Nephron (organoid): ENCODE measurements around the gene PARVB.

Experiments
- H3K27ac Mint-ChIP-seq, 3 experiments: 2 replicates each; pipeline ENCODE4 v1.8.0; 2020; ENCODE audit warnings: mixed read lengths in 3 of 3, mild to moderate bottlenecking in 2 of 3, moderate library complexity in 1 of 3
- H3K27me3 Mint-ChIP-seq: 2 replicates; pipeline ENCODE4 v1.8.0; 2021; ENCODE audit warnings: low read depth, mild to moderate bottlenecking, moderate library complexity, mixed read lengths
- H3K36me3 Mint-ChIP-seq: 2 replicates; pipeline ENCODE4 v1.8.0; 2020; ENCODE audit warnings: low read depth, mixed read lengths
- H3K4me1 Mint-ChIP-seq: 2 replicates; pipeline ENCODE4 v1.8.0; 2020; ENCODE audit warnings: mixed read lengths
- H3K4me3 Mint-ChIP-seq, 3 experiments: 2 replicates each; pipeline ENCODE4 v1.8.0; 2020; ENCODE audit warnings: mild to moderate bottlenecking in 3 of 3, mixed read lengths in 3 of 3, moderate library complexity in 2 of 3
- H3K9me3 Mint-ChIP-seq: 2 replicates; pipeline ENCODE4 v1.8.0; 2020; ENCODE audit warnings: mixed read lengths
- TF ChIP-seq, protein P1 (sequence below), 3 experiments: fragments of 200-600 bp; sonication (generic); IDR thresholded peaks; one replicate each; pipeline ENCODE4 v1.5.0; 2021; ENCODE audit warnings: antibody characterized with exemption in 3 of 3; ENCODE audit not compliant: unreplicated experiment in 3 of 3

PARVB gene

DNA sequence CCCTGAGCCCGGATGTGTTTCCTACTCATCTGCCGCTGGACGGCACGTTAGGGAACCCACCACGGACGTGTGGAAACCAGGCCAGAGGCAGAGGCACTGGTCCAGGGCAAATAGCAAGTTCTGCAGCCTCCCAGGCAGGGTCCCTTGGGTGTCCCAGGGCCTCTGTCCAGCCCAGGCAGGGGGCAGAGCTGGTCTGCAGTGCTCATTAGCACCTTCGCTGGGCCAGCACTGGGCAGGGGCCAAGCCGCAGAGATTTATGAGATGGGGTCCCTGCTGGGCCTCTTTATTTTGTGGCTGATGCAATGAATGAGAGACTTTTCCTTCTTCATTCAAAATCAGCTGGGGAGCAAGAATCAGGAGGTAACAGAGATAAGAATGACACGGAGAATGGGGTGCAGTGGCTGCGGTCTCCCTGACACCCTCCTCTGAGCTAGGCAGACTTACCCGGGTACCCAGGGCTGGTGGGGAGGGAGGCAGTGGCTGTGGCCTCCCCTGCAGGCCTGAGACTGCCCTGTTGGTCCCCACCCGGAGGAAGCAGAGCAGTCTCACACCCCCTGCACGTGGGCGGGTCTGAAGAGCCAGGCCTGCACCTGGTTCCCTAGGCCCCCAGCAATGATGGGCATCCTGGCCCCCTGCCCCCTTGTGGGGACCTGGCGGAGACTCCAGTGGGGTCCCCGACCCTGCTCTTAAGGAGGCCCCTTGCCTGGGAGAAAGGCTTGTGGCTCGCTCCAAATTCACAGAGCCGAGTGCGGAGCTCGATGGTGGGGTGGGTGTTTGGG, 142.6 kb downstream of the PARVB start:
- no peak overlapping the region for H3K4me3 Mint-ChIP-seq
- H3K27ac Mint-ChIP-seq: peak overlapping the region in 1 of 3 experiments; percentile 61
- H3K9me3 Mint-ChIP-seq: no peaks in the 10 kb centered on the region
- no peaks in the 10 kb centered on the region for H3K36me3 Mint-ChIP-seq
- peaks cover 9% of the 10 kb centered on the region for H3K27me3 Mint-ChIP-seq
- TF ChIP-seq, protein P1, sequence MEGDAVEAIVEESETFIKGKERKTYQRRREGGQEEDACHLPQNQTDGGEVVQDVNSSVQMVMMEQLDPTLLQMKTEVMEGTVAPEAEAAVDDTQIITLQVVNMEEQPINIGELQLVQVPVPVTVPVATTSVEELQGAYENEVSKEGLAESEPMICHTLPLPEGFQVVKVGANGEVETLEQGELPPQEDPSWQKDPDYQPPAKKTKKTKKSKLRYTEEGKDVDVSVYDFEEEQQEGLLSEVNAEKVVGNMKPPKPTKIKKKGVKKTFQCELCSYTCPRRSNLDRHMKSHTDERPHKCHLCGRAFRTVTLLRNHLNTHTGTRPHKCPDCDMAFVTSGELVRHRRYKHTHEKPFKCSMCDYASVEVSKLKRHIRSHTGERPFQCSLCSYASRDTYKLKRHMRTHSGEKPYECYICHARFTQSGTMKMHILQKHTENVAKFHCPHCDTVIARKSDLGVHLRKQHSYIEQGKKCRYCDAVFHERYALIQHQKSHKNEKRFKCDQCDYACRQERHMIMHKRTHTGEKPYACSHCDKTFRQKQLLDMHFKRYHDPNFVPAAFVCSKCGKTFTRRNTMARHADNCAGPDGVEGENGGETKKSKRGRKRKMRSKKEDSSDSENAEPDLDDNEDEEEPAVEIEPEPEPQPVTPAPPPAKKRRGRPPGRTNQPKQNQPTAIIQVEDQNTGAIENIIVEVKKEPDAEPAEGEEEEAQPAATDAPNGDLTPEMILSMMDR (IDR thresholded peaks at IDR 0.05; ENCODE audit: unreplicated experiment in 3 of 3): no peak
- no peaks in the 10 kb centered on the region for H3K4me1 Mint-ChIP-seq

GRCh38 chr22:44167501-44167900, 143.4 kb downstream of the PARVB start:
- Mint-ChIP-seq H3K4me3 (no peak overlapping the region), H3K4me1 (peaks cover 2% of the 10 kb centered on the region), H3K9me3 (no peaks in the 10 kb centered on the region), H3K27ac (no peak overlapping the region), H3K27me3 (peaks cover 9% of the 10 kb centered on the region), H3K36me3 (no peaks in the 10 kb centered on the region)
- TF ChIP-seq, protein P1 (IDR thresholded peaks at IDR 0.05; ENCODE audit: unreplicated experiment in 3 of 3): no peak

DNA sequence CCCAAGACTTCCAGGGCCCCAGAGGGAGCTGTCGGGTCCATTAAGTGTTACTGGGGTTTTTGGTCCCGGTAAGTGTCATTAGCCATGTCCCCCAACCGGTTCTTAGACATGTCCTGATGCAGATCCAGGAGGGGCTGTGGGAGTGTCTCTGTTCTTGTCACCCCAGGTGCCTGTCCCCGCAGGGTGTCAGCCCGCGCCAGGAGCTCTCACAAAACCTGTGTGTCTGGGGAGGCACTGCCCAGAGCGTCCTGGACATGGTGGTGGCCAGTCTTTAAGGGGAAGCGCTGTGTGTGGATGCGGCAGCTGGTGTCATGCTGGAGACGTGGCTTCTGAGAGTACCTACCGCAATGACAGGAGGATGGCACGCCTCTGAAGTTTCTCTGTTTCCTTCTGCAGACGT, 144.1 kb downstream of the PARVB start:
- Mint-ChIP-seq H3K27me3 (peaks cover 9% of the 10 kb centered on the region), H3K9me3 (no peaks in the 10 kb centered on the region), H3K27ac (no peak overlapping the region), H3K4me3 (no peak overlapping the region), H3K36me3 (no peaks in the 10 kb centered on the region), H3K4me1 (peaks cover 5% of the 10 kb centered on the region)
- TF ChIP-seq, protein P1 (IDR thresholded peaks at IDR 0.05; ENCODE audit: unreplicated experiment in 3 of 3): no peak

GRCh38 chr22:44170470-44170869, 146.4 kb downstream of the PARVB start:
- no peaks in the 10 kb centered on the region for H3K9me3 Mint-ChIP-seq
- TF ChIP-seq, protein P1 (IDR thresholded peaks at IDR 0.05; ENCODE audit: unreplicated experiment in 3 of 3): no peak

GRCh38 chr22:44171561-44171960, 147.5 kb downstream of the PARVB start:
- Mint-ChIP-seq H3K27ac (no peak overlapping the region), H3K36me3 (no peaks in the 10 kb centered on the region), H3K9me3 (no peaks in the 10 kb centered on the region), H3K27me3 (peaks cover 5% of the 10 kb centered on the region), H3K4me3 (no peak overlapping the region), H3K4me1 (peaks cover 5% of the 10 kb centered on the region)
- TF ChIP-seq, protein P1 (IDR thresholded peaks at IDR 0.05; ENCODE audit: unreplicated experiment in 3 of 3): no peak

More at GRCh38 chr22:44170470-44170869, 146.4 kb downstream of the PARVB start:
- H3K4me3 Mint-ChIP-seq: no peak overlapping the region
- H3K27ac Mint-ChIP-seq: no peak overlapping the region
- peaks cover 5% of the 10 kb centered on the region for H3K4me1 Mint-ChIP-seq
- H3K36me3 Mint-ChIP-seq: no peaks in the 10 kb centered on the region
- peaks cover 5% of the 10 kb centered on the region for H3K27me3 Mint-ChIP-seq
